Esophagus squamous epithelium (tissue), 4 donors: ENCODE measurements around the gene SUSD4.

ENCODE experiments used
- CTCF ChIP-seq, 6 experiments: fragments of 450-650 bp in 4 of 6; fragments of 200-600 bp in 2 of 6; sonication (generic) in 2 of 6; IDR thresholded peaks; one replicate each; pipeline ENCODE4 v1.5.1; 2016 to 2019; ENCODE audit warnings: antibody characterized with exemption in 6 of 6, mild to moderate bottlenecking in 4 of 6, moderate library complexity in 4 of 6
- POLR2A ChIP-seq, 4 donors: fragments of 450-650 bp; IDR thresholded peaks; one replicate each; pipeline ENCODE4 v1.6.1; 2017; ENCODE audit warnings: antibody characterized with exemption in 4 of 4, mild to moderate bottlenecking in 4 of 4, moderate library complexity in 3 of 4

GRCh38 chr1:223411309-223411708, 47.3 kb upstream of the SUSD4 start:
- no peak for TF ChIP-seq CTCF (IDR thresholded peaks at IDR 0.05)
- TF ChIP-seq POLR2A (IDR thresholded peaks at IDR 0.05): no peak
